ENCODE results near the gene SYT15B. TPM values are rescaled to one million over a fixed set of nuclear protein-coding genes. Genes with fewer than 3 reads are reported as not detected.
"Not testable (repeated sequence)": the region's sequence is repeated elsewhere in the genome, so short reads cannot be mapped to it uniquely, and the experiment has no call there.

Gene SYT15B
- total RNA-seq, 1 donor from 2014 or later, result 1.1 TPM

DNA sequence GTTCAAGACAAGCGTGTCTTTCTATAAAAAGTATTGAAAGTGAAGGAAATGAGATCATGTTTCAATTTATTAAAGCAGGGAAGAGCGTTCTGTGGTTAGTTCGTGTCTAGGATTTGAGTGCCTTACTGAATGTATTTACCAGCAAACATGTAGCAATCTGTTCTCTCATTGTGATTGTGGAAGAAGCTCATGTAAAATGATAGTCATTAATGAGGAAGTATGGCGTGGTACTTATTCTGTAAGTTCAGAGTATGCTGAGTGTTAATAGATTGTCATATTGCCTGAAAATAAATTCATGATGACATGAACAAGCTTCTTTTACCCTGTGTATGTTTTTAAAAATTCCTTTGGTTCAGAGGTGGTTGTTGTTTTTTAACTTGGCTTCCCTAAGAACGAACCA lies 32.5 kb downstream of the SYT15B start:
- not testable (repeated sequence) for DNase-seq (ENCODE audit: extremely low read depth, low read depth, low spot score)

DNA sequence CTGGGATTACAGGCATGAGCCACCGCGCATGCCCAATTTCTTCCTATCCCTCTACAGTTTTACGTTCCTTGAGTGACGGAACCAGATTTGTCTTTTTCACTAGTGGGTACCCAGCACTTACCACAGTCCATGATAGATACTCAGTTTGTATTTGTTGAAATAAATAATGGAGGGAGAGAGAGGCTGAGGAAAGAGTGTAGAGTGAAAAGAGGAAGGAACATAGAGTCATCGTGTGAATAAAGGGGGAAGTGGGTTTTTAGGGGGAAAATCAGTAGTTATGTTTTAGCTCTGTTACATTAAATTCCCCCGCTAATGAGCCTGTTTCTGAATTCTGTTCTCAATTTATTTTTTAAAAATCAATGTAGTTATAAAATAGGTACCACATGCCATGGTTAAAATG lies 37.7 kb downstream of the SYT15B start:
- not testable (repeated sequence) for DNase-seq (ENCODE audit: extremely low read depth, low read depth, low spot score)

DNA sequence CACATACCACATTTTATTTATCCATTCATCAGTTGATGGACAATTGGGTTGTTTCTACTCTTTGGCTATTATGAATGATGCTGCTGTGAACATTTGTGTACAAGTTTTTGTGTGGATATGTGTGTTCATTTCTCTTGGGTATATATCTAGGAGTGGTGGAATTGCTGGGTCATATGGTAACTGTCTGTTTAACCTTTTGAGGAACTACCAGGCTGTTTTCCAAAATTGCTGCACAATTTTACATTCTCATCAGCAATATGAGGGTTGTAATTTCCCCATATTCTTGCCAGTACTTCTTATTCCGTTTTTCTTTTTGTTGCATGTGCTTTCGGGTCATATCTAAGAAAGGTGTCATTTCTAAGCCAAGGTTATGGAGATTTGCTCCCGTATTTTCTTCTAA lies 38.3 kb downstream of the SYT15B start:
- DNase-seq (ENCODE audit: extremely low read depth, low read depth, low spot score), result not testable (repeated sequence)

DNA sequence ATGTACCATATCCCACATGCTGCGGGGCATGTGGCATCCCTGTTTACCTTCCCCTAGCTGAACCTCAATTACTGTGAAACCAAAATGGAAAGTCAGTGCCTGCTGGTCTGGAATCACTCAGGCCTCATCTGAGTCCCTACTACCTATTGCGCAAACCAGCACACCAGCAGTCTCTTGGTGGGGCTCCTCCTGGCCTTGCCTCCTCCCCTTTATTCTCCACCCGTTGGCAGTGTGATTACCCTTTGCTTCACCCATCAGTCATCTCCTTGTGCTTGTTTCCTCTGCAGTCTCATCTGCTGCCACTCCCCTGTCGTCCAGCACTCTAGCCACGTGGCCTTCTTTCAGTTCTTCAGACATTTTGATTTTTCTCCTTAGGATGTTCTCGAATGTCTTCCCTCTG lies 39.3 kb downstream of the SYT15B start:
- DNase-seq (ENCODE audit: extremely low read depth, low read depth, low spot score), result not testable (repeated sequence)

DNA sequence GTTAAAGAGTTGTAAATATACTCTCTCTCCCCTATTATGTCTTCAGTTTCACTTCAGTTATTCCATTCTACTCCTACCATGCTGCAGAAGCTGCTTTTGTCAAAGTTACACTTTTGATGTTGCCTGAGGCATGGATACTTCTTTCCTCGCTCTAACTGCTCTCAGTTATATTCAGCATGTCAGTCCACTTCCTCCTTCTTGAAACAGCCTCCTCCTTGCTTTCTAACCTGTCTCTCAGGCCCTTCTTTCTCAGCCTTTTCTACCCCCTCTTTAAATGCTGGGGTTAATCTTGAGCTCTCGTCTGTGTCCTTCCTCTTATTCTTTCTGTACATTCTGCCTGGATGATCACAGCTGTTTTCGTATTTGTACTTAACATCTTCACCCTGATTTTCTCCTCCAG lies 40.0 kb downstream of the SYT15B start:
- not testable (repeated sequence) for DNase-seq (ENCODE audit: extremely low read depth, low read depth, low spot score)

DNA sequence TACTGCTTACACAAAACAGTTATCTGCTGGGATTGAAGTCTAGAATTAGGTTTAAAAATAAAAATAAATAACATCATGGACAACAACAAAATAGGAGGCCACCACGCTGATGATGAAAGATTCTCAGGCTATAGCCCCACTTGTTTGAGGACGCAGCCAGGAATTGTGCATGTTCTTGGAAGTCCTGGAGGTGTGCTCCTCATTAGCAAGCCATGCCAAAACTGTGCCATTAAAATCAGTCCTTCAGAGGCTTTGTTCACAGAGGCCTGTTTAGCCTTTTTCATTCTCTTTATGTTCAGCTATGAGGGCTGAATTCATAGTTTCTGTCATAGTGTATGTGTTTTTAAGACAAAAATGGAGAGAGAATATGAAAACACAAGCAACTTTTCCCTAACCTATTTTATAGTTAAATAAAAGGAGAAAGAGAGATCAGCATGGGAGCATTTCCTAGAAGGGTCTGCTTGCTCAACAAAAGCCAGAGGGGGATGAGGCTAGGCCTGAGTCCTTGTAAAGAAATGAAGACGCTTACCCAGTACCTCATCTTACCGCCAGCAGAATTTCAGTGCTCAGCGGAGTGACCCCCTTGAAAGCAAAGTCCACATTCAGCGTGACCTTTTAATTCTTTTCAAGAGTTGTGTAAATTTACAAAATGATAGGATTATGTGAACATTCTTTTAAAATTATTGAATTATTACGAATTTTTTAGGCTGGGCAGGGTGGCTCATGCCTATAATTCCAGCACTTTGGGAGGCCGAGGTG lies 46.2 kb downstream of the SYT15B start:
- not testable (repeated sequence) for DNase-seq (ENCODE audit: extremely low read depth, low read depth, low spot score)

Other genes starting within 250 kb of the SYT15B start
- gene AGAP9, start 240.0 kb downstream of the SYT15B start, total RNA-seq, result 3.1 and 4.8 TPM in 2 replicates
- 0.29 TPM in 1 of 2 replicates, not detected in the other for gene NPY4R2, start 155.1 kb upstream of the SYT15B start, total RNA-seq
- not detected in 2 replicates for gene FAM25C, start 236.2 kb upstream of the SYT15B start, total RNA-seq

Data from glomerular endothelial cell (primary cell).